GM19043 (cell line): ENCODE data around the gene ILDR2.

Experiments used
- ATAC-seq: cut with Tn5 transposase; IDR thresholded peaks from one replicate; pipeline ENCODE4 v1.9.1; 2021; ENCODE audit warnings: low read depth; ENCODE audit not compliant: unreplicated experiment

Gene ILDR2

DNA sequence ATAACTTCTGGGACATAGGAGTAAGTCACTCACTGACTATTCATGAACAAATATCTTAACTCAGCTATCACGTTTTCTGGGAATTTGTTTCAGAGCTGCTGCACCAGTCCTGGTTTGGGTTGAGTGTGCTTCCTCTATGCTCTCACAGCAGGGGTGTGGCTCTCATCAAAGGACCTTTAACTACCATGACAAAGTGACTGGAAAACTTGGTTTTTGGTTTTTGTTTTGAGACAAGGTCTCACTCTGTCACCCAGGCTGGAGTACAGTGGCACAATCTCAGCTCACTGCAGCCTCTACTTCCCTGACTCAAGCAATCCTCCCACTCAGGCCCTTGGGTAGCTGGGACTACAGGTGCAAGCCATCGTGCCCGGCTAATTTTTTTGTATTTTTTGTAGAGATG, 4.1 kb downstream of the ILDR2 start:
- no peak for ATAC-seq

DNA sequence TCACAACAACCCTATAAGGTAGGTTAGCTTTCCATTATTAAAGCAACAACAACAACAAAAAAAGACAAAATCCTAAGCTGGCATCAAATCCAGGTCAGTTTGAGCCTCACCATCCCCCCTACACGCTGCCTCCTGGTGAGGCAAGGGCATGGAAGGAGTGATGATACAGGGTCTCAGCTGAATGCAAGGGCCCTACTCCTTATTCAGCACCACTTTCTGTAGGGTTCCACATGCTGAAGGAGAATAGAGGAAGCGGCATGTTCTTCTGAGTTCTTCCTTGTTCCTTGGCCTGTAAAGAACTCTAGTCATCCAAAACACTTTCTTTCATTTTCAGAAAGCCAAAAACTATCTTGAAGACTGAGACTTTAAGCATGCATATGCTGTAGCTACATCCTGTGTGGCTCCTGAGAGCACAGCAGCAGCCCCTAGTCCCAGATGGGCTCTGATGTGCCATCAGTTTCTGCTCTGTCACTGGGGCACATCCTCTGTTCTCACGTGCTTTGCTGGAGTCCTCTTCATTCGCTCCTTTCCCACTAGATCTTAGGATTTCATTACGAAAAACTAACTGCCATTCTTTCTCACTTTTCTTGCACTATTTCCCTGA, 6.2 kb downstream of the ILDR2 start:
- ATAC-seq, result peak; percentile 83

DNA sequence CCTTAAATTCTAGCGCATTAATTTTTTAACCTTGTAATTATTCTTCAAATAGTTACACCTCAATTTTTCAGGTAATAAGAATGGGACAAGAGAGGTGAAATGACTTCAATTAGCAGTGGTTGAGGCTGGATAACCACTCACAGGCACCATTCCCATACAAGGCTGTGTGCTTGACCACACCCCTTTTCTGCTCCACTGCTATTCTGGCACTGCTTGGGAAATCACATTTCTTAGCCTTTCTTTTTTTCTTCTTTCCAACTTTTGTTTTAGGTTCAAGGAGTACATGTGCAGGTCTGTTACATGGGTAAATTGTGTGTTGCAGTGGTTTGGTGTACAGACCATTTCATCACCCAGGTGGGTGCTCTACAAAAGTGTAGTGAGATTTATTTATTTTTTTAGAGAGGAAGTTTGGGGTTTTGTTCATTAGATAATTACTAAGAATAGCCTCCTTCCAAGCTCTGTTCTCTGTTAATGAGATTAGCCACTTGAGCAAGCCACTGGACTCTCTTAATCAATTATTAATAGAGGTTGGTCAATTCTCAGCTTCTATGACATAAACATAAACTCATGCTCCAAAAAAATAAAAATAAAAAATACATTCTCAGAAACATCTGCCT, 14.4 kb downstream of the ILDR2 start:
- ATAC-seq, result peak; percentile 56

DNA sequence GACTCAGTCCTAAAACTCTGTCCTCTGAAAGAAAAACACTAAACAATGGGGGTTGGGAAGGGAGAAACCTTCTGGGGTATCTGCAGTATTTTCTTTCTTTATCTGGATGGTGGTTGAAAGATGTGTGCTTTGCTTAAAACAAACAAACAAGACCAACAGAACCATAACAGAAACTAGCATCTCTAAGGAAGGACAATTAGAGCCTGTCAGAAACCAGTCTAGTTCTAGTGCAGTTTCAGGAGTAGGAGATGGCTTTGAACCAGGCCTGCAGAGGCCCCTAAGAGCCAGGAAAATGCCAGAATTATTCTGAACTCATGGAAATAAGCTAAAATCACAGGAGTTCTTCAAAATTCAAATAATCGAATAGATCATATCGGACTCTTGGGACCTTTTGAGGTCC, 18.5 kb downstream of the ILDR2 start:
- no peak for ATAC-seq

DNA sequence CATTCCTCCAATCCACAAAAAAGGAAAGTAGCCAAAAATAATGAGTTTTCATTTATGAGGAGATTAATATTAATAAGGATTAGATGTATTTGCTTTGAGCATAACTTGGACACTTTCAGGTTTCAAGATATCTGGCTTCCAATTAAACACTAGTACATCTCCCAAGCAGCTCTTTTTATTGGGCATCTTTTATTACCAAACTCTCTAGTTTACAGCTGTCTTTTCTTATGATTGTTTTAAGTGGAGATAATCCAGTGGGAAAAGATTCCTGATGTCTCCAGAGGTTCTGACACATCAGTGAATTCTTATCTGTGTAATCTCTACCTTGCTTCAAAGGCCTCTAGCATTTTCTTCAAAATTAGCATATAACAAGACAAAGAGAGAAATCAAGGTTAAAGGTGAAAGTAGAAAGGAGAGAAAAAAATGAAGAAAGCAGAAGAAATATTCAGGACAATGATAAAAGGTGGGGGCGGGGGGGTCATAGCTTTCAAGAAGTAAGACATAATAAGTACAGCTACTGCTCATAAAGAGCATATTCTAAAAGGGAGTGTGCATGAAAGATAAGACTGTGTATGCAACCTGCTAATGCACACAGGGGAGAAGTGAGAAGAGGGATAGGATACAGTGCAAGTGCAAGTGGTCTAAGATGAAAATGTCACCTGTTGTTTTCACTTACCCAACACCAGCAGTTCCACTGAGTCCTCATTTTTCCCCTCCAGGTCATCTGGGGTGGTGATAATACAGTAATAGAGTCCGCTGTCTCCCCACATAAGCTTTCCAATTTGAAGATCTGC, 19.1 kb downstream of the ILDR2 start:
- ATAC-seq, result no peak

DNA sequence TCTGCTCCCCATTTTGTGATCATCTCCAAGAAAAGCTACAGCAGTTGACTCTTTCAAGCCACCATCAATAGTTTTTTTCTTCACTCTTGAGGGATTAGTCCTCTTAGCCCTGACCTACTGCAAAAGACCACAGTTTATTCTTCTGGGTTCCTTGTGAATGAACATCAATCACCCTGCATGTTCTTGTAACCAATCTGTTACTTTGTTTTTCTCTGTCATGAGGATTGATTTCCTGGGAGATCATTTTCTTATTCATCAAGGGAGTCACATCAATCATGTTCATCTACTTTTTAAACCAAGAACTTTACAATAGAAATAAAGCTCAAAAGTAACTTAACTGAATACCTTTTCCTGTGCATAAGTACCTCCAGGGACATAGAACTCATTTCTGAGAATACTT, 21.8 kb downstream of the ILDR2 start:
- no peak for ATAC-seq

DNA sequence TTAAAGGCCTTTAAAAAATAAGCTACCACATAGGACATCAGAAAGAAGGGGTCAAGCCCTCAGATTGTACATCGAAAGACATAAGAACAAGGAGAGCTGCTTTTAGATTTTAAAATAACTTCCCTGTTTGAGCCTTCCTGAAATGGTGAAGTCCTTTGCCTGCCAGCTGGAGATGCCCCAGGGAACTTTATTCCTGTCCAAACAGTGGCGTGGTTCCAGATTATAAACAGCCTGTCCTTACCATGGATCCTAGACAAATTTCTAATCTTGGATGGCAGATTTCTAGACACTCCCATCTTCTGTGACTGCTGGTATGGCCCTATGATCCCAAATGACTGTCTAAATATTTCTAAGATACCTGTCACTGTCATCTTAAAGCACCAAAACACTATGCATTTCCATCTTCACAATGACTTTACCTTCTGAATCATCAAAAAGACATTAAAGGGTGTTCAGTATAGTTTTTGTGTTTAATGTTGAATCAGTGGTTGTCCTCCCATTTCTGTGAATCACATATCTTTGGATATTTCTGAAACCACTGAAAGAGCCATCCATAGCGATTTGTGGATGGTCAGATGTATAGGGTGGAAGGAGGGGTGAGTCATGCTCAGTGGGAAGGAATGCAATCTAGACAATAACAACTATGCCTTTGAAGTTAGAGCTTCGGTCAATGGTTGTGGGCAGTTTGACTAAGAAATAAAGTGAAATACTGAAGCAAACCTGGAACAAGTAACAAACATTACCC, 23.2 kb downstream of the ILDR2 start:
- no peak for ATAC-seq

DNA sequence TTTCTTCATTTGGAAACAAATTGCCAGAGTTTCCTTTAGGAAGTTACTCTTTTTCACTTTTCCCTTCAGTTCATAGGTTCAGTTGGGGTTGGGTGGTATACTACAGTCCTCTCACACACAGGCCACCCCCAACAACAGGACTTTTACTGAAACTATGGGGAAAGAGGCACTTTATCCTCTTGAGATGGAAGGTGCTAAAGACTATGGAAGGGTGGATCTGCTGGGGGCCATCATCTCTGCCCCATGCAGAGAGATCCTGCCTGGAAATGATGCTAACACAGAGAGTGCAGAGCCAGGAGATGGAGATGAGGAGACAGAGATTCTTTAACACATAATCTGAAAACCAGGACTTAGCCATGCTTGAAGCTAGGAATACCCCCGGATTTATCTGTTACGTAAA, 24.3 kb downstream of the ILDR2 start:
- ATAC-seq, result no peak

DNA sequence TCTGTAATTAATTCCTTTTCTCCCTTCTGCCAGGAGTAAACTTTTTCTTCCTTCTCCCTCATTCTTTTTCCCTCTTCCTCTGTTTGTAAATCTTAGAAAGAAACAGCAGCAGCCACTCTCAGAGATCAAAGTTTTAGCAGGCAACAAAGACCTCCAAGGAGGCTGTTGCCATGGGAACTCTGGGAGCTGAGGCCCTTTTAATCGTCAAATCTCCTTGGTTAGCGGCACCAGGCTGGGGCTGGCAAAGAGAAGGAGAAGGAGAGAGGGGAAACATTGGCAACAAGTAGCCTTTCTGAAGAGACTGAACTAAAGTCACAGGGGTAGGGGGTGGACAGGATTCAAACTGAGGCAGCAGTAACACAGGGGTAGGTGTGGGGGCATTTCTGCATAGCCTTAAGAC, 25.2 kb downstream of the ILDR2 start:
- no peak for ATAC-seq

DNA sequence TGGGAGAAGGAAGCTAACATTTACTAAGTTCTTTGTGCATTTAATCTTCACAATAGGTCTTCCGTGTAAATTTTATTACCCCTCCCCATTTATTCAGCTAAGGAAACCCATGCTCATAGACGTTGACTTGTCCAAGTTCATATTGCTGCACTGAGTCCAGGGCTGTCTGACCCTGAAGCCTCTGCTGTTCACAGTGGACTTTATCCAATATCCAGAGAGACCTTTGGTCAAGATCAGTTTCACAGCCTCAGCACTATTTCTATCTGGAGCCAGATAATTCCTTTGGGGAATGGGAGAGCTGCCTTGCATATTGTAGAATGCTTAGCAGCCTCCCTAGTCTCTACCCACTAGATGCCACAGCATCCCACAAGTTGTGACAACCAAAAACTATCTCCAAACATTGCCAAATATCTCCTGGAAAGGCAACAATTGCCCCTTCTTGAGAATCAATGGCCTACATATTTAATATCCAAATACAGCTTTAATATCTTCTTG, 26.4 kb downstream of the ILDR2 start:
- ATAC-seq, result no peak

DNA sequence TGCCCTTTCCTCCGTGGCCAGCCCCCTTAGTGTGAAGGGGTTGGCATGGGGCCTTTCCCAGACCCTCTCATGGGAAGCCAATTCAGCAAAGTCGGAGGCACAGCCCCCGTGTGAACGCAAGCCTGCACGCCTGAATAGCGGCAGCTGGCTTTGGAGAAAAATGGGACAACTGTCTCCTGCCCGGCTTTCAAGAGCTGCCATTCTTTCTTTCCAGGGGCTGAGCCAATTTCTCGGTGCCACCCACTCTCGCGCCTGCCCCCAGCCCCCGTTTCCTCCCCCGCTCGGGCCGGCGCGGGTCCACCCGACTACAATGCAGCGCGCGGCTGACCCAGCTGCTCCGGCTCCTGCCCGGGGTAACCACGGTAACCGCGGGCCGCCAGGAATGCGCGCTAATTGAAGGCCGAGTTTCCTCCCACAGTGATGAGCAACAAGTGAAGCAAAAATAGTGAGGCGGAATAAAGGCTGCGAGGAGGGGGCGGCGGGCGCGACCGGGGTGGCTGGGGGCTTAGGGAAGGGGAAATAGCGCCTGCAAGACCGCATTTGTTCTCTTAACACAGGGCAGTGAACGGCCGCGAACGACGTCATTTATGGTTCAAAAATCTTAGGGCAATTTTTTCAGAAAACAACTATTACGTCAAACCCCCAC, 27.8 kb downstream of the ILDR2 start:
- ATAC-seq, result no peak

DNA sequence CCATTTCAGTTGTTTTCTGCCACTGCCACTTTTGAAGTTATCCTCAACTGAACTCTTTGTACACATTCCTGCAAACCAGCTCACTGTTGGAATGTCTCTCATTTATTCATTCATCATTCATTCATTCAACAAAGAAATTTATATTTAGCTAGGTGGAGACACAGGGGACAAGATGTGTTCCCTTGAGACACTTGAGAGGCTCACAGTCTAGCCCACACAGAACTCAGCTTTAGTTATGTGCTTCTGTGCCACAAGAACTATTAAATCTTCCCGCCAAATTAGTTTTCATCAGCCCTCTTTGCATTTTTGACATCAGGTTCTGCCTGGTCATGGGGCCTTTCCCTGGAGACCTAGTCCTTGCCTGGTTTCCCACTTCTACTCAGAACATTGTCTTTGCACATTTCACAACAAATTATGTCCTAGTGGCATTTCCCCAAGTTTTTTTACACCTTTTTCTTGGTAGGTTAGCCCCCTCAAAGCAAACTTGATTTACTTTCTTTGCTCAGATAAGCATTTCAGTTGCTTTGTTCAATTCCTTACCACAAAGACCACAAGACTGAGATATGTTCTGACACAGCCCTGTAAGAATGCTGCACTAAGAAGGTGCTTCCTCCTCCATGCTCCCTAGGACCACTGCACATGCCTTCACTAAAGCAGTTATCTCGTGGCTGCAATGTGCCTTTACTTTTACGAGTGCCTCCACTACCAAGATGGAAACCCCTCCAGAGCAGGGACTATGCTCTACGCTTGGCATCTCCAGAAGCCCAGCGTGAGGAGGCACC, 31.0 kb downstream of the ILDR2 start:
- no peak for ATAC-seq

DNA sequence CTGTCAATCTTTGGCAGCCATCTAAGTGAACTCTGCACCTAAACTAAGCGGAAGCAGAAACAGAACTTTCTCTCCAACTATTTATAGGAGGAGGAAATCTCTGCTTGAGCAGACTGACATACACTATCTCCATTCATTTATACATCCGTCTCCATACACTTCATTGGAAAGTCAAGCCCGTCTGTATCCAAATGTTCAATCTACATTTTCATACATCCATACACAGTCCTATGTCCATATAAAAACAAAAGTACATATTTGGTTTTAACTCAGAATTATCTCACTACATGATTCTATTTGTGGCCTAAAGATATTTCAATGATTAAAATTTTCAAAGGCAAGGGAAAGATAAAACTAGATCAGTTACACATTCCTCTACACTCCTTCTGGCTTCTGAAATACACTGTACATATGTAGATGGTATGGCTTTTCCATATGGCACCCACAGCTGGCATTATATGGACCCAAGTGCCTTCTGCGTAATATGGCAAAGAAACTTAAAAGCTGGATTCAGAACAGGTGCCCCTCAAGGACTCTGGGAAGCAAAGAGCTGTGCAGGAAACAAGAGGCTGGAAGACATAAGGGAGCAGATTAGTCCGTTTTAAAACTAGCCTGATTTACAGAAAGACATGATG, 35.5 kb downstream of the ILDR2 start:
- ATAC-seq, result no peak

DNA sequence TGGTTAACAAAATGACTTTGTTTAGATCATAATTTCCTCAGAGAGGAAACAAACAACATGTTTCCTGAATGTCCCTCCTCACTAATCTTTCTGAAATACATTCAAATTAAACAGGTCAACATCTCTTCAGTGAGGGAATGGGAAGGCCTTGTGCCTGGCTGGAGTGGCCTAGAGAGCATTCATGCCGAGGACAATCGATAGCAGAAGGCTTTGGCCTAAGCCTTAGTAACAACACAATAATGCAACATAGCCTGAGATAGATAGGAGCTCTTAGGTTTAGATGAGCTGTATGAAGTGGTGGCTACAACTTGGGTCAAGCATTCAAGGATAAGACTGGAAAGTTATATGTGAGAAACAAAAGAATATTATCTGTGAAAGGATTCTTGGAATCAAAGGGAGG, 37.4 kb downstream of the ILDR2 start:
- ATAC-seq, result no peak

DNA sequence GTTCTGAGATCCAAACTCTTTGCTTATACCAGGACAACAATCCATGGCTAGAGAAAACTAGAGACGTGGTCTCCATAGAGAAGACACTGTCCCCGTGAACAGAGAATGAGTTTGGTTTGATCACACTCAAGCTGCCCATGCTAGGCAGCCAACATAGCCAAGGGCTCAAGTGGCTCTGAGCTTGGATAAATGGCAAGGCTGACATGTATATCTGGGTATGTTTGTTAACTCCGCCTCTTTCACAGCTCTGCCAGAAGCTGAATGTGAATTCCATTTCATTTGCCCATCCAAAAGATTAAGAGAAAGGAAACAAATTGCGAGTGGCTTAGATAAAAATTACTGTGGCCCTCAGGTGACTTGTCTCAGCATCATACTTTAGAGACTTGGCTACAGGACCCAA, 38.0 kb downstream of the ILDR2 start:
- no peak for ATAC-seq

DNA sequence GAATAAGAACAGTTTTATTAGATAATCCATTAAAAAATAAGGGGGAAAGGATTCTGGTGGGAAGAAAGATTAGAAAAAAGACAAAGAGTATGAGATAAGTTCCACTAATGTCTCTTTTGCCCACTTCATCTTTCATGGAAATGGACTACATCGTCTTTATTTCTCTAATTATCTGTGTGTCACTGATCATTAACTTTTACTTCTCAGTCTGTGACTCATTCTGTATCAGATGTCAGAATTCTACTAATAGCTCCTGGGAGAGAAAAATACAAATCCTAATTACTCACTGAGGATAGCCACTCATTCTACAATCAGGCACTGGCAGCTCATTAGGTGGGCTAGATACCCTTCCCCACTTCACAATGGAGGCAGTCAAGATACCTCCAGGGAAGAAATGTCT, 41.7 kb downstream of the ILDR2 start:
- peak; percentile 47 for ATAC-seq

DNA sequence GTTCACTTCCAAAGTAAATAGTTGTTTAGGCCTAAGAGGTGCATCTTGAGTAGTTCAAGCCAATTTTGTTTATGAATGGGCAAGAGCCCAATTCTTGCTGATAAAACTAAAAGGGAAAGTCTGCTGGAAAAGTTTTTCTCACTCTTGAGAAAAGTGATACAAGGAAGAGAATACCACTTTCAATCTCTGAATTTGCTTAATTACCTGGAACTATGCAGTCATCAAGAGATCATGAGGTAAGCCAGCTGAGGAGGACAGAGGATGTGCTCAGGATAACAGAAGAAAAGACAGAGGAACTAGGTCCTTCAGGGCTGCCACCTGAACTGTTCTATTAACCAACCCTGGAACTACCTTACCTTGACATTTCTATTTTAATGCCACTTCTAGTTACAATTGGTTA, 42.2 kb downstream of the ILDR2 start:
- no peak for ATAC-seq

DNA sequence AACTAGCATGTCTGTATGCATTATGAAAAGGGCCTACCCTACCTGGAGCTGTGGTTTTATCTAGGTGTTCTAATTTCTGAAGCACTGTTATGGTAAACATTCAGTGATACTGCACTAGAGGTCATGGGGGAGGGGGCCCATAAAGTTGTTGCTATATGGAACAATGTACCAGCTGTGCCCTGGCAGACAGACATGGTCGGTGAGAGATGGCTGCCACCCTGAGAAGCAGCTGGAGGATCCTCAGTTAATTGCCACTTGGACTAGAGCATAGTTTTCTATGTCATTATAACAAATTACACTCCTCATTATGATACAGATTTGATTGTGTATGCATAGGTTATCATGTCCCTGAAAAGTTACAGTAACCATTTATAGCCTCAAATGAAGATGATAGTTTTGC, 45.4 kb downstream of the ILDR2 start:
- ATAC-seq, result no peak

DNA sequence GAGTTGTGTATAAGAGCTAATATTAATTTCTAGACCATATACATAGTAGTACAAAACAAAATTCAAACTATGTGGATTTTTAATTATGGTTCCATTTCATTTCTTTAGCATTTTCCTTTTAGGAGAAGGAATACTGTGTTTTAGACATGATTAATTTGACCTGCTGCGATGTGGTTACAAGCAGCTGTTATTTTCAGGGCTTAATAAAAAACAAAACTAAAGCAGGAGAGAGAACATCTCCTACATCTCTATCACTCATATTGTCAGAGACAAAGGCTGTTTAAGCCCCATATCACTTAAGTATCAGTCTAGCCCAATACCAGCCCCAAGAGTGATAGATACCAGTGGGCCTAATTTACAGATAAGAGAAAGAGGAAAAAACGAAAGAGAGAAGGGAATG, 47.6 kb downstream of the ILDR2 start:
- ATAC-seq, result no peak
